ENCODE results near the gene IGSF21. TPM values are rescaled to one million over a fixed set of nuclear protein-coding genes. Genes with fewer than 3 reads are reported as not detected.

Gene IGSF21
- total and polyA plus RNA-seq, 2 of the 8 experiments (the other 6 are each of a cell fraction or from before 2014, with no cell fraction given), result 22.5 to 28.5 TPM

DNA sequence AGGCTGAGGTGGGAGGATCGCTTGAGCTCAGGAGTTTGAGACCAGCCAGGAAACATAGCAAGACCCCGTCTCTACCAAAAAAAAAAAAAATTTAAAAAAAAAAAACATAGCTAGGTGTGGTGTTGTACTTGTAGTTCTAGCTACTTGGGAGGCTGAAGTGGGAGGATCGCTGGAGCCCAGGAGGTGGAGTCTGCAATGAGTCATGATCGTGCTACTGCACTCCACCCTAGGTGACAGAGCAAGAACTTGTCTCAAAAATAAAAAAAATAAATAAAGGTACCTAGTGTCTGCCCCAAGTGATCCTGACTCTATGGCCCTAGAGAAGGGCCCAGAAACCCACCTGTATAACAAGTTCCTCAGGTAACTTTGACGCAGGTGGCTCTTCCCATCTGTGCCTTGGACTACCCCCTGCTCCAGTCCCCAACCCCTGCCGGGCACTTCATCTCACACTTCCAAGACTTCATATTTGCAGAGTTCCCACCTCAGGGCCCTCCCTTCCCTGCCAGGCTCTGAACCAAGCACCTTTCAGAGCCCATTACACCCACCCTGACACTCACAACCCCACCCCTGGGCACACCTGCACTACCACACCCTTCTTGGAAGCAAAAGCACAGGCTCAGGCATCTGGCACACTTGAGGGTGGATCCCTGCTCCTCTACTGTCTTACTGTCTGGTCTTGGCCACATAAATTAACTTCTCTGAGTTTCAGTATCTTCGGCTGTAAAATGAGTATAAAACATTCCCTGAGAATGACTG is 292.9 kb downstream of the IGSF21 start (continued):
- TF ChIP-seq, protein P1, sequence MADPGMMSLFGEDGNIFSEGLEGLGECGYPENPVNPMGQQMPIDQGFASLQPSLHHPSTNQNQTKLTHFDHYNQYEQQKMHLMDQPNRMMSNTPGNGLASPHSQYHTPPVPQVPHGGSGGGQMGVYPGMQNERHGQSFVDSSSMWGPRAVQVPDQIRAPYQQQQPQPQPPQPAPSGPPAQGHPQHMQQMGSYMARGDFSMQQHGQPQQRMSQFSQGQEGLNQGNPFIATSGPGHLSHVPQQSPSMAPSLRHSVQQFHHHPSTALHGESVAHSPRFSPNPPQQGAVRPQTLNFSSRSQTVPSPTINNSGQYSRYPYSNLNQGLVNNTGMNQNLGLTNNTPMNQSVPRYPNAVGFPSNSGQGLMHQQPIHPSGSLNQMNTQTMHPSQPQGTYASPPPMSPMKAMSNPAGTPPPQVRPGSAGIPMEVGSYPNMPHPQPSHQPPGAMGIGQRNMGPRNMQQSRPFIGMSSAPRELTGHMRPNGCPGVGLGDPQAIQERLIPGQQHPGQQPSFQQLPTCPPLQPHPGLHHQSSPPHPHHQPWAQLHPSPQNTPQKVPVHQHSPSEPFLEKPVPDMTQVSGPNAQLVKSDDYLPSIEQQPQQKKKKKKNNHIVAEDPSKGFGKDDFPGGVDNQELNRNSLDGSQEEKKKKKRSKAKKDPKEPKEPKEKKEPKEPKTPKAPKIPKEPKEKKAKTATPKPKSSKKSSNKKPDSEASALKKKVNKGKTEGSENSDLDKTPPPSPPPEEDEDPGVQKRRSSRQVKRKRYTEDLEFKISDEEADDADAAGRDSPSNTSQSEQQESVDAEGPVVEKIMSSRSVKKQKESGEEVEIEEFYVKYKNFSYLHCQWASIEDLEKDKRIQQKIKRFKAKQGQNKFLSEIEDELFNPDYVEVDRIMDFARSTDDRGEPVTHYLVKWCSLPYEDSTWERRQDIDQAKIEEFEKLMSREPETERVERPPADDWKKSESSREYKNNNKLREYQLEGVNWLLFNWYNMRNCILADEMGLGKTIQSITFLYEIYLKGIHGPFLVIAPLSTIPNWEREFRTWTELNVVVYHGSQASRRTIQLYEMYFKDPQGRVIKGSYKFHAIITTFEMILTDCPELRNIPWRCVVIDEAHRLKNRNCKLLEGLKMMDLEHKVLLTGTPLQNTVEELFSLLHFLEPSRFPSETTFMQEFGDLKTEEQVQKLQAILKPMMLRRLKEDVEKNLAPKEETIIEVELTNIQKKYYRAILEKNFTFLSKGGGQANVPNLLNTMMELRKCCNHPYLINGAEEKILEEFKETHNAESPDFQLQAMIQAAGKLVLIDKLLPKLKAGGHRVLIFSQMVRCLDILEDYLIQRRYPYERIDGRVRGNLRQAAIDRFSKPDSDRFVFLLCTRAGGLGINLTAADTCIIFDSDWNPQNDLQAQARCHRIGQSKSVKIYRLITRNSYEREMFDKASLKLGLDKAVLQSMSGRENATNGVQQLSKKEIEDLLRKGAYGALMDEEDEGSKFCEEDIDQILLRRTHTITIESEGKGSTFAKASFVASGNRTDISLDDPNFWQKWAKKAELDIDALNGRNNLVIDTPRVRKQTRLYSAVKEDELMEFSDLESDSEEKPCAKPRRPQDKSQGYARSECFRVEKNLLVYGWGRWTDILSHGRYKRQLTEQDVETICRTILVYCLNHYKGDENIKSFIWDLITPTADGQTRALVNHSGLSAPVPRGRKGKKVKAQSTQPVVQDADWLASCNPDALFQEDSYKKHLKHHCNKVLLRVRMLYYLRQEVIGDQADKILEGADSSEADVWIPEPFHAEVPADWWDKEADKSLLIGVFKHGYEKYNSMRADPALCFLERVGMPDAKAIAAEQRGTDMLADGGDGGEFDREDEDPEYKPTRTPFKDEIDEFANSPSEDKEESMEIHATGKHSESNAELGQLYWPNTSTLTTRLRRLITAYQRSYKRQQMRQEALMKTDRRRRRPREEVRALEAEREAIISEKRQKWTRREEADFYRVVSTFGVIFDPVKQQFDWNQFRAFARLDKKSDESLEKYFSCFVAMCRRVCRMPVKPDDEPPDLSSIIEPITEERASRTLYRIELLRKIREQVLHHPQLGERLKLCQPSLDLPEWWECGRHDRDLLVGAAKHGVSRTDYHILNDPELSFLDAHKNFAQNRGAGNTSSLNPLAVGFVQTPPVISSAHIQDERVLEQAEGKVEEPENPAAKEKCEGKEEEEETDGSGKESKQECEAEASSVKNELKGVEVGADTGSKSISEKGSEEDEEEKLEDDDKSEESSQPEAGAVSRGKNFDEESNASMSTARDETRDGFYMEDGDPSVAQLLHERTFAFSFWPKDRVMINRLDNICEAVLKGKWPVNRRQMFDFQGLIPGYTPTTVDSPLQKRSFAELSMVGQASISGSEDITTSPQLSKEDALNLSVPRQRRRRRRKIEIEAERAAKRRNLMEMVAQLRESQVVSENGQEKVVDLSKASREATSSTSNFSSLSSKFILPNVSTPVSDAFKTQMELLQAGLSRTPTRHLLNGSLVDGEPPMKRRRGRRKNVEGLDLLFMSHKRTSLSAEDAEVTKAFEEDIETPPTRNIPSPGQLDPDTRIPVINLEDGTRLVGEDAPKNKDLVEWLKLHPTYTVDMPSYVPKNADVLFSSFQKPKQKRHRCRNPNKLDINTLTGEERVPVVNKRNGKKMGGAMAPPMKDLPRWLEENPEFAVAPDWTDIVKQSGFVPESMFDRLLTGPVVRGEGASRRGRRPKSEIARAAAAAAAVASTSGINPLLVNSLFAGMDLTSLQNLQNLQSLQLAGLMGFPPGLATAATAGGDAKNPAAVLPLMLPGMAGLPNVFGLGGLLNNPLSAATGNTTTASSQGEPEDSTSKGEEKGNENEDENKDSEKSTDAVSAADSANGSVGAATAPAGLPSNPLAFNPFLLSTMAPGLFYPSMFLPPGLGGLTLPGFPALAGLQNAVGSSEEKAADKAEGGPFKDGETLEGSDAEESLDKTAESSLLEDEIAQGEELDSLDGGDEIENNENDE (IDR thresholded peaks at IDR 0.05; ENCODE audit: insufficient replicate concordance, low read length), result no peak
- TF ChIP-seq, protein P2, sequence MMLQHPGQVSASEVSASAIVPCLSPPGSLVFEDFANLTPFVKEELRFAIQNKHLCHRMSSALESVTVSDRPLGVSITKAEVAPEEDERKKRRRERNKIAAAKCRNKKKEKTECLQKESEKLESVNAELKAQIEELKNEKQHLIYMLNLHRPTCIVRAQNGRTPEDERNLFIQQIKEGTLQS (IDR thresholded peaks at IDR 0.05; ENCODE audit: insufficient read depth, low read depth, low read length), result no peak
